G401 (cell line): ENCODE data around the gene CALCR. TPM values are rescaled to one million over a fixed set of nuclear protein-coding genes. Genes with fewer than 3 reads are reported as not detected.
"Not testable (repeated sequence)": the region's sequence is repeated elsewhere in the genome, so short reads cannot be mapped to it uniquely, and the experiment has no call there.

Experiments
- DNase-seq: peaks from one replicate; pipeline ENCODE4 v3.0.0-alpha.2; 2015; ENCODE audit warnings: low spot score
- in situ Hi-C: cut with HindIII; loops from 2 replicates; pipeline ENCODE4 v1.10.0; 2016; ENCODE audit warnings: low sequenced_read_pairs, mixed read lengths
- total RNA-seq: library from RNA; depleted of rRNA; stranded (reverse); fragments of >200 nt; shearing (Covaris generic); gene quantifications from 2 replicates; pipeline ENCODE4 v1.2.3, GENCODE V29; 2014; rRNA removed

Gene CALCR
- not detected in 2 replicates for total RNA-seq

DNA sequence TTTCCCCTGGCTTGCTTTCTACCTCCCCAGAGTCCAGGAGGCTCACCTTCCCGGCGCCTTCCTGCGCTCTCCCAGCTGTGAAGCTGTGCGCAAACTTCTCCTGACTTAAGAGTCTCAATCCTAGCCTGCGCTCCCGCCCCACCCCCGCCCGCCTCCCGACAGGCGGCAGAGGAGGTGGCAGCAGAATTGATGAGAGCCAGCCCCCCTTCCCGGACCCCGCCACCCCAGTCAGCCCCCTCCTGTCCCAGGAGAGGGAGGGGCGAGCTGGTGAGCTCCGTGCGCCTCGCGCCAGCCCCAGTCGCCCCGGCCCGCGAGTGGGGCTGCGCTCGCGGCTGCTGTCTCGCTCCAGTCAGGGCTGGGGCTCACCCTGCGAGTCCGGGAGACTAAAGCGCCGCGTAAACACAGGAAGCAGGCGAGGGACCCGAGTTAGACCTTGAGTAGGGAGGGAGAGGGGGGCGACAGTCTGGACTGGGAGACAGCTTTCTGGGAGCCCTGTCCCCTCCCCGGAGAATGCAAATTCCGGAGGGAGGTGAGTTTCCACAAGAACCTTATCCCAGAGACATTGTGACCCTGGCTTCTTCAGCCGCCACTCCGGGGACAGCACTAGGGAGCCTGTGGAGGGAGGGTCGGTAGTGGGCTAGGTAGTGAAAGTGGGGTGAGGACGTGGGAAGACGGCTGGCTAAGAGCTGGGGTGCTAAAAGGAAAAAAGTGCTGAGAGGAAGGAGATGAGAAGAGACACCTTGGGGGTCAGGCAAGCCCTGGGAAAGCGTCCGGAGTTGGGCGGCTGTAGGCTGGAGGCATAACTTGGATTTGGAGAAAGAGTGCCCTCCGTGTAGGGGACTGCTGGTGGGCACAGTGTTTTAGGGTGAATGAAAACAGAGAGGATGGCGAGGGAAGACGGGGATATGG lies at the start of gene CALCR:
Gene CALCR (minus strand): TSS at position 79 of the 909 bp plus-strand sequence. CDS start 87,743 bp downstream, outside the sequence.
- in situ Hi-C loops: no loop called here
- DNase-seq: no peak

DNA sequence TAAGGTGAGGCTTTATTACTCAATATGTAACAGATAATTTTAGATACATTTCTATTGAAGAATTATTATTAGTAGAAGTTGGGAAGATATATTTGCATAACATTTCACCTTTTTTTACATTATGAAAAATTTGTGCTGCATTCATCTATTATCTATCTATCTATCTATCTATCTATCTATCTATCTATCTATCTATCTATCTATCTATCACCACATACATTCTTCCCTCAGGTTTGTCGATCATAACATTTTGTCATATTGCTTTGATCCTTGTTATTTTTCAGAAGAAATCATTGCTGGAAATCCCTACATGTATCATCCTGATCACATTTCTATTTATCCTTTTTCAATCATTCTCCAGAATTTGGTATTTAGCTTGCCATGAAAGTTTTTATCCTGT lies 49.3 kb upstream of the CALCR start:
- in situ Hi-C loops: no loop called here
- no peak for DNase-seq

- in situ Hi-C loops: no loop called here
- DNase-seq: peak; percentile 8
Measured at GRCh38 chr7:93622036-93623033, 47.8 kb upstream of the CALCR start.

- in situ Hi-C loops: no loop called here
- DNase-seq: no peak
Measured at GRCh38 chr7:93620864-93621263, 46.3 kb upstream of the CALCR start.

DNA sequence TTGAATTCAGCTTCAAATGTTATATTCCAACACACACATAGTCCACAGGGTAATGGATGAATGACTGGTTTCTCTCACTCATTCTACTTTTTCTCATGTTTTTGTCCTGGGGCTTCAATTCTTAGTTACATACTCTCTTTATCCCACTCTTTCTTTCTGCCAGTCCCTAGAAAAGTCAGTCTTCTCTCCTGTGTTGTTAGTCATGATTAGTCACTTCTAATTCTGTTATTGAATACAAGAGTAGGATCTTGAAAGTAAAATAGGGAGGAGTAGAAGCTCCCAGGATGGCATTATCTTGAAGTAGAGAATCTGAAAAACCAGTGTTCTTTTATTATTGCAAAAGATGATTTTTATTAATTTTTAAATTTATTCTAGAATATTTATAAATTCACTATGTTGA lies 45.5 kb upstream of the CALCR start:
- in situ Hi-C loops: no loop called here
- no peak for DNase-seq

DNA sequence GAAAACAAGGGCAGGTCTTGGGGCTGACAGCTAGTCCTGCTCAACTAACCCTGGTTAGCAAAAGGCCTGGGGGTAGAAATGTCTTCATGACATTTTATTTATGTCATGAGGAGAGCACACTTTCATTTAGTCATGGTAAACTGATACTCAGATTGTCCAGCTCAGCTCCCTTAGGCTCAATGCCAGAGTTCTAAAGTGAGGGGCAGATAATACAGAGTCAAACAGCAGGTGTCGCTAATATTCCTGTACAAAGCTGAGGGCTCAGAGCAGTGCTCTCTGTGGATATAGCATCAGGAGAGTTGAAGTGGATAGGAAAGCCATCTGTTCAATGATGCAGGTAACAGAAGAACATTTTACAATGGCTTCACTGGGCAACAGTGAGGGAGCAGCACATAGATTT lies 26.8 kb upstream of the CALCR start:
- in situ Hi-C loops: no loop called here
- DNase-seq: peak; percentile 4

DNA sequence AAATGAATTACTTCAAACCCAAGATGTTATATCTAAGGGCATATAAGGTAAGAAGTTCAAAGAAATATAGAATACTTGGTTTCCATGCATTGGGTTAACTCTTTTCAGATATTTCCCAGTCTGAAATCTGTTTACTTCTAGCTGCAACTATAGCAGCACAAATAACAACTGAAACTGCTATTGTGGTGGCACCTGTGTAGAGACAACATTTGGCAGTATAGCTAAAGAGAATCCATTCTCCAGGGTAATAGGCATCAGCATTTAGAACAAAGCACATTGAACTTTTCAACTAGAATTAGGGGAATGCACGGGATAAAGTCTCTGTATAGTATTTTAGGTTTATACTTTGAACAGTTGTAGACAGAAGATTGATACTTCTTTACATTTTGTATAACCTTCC lies 19.7 kb upstream of the CALCR start:
- DNase-seq: no peak
- in situ Hi-C loops: no loop called here

DNA sequence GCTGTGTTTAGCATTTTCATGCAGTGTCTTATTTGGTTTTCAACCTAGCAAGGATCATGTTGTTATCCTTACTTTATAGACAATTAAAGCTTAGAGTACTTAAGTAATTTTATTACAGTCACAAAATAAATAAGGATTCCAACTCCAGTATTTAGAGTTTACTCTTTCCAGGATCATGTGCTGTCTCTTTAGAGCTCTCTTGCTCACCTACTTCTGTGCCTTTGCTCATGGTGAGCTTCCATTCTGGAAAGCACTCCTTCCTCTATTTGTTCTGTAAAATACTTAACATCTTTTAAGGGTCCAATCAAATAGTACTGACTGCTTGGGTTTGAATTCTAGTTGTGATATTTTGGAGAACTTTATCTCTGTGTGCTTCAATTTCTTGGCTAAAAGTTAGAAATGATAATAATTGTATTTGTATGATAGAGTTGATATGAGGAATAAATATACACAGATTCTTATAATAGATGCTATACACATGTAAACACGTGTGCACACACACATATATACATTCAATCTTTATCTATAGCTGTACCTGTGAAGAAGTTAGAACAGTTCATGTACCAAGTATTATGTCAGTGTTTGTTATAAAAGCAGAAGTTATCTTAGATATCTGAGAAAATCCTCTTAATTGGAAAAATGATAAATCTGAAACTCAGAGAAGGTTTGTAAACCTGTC lies 18.2 kb upstream of the CALCR start:
- in situ Hi-C loops: no loop called here
- DNase-seq: no peak

DNA sequence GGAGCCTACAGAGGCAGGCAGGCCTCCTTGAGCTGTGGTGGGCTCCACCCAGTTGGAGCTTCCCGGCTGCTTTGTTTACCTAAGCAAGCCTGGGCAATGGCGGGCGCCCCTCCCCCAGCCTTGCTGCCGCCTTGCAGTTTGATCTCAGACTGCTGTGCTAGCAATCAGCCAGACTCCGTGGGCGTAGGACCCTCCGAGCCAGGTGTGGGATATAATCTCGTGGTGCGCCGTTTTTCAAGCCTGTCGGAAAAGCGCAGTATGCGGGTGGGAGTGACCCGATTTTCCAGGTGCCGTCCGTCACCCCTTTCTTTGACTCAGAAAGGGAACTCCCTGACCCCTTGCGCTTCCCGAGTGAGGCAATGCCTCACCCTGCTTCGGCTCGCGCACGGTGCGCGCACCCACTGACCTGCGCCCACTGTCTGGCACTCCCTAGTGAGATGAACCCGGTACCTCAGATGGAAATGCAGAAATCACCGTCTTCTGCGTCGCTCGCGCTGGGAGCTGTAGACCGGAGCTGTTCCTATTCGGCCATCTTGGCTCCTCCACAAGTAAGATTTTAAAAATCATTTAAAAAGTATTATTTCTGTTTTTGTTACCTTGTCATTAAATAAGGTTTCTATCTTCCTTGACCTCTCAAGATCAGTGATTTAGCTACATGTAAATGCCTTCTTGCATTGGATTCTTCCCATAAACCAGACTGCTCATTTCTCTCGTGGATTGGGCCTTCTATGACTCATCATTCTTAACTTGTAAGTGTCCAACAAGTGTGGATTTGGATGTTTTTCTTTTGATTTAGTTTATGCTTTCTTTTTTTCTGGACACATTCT lies 16.9 kb upstream of the CALCR start:
- in situ Hi-C loops, DNase-seq: not testable (repeated sequence)

DNA sequence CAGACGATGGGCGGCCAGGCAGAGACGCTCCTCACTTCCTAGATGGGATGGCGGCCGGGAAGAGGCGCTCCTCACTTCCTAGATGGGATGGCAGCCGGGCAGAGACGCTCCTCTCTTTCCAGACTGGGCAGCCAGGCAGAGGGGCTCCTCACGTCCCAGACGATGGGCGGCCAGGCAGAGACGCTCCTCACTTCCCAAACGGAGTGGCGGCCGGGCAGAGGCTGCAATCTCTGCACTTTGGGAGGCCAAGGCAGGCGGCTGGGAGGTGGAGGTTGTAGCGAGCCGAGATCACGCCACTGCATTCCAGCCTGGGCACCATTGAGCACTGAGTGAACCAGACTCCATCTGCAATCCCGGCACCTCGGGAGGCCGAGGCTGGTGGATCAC lies 11.9 kb upstream of the CALCR start:
- in situ Hi-C loops, DNase-seq: not testable (repeated sequence)

- DNase-seq, in situ Hi-C loops: not testable (repeated sequence)
Measured at GRCh38 chr7:93585694-93586478, 11.4 kb upstream of the CALCR start.

DNA sequence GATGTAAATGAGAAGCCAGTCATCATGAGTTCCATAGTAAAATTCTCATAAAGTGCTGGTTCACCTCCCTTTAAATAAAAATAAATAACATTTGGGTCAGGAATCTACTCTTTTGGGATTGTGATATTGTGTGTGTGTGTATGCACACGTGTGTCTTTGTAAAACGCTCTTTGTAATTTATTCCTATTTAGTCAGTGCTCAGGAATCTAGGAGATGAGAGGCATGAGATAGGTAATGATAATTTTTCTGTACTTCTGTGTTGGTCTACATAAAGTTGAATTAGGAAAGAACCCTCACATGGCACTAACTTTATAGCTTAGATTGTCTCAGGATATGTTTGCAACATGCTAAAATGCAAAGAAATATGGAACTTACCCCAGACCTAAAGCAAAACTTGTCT lies 4.9 kb upstream of the CALCR start:
- DNase-seq: no peak
- in situ Hi-C loops: no loop called here

- no peak for DNase-seq
- in situ Hi-C loops: no loop called here
Measured at GRCh38 chr7:93578762-93579161, 4.2 kb upstream of the CALCR start.

DNA sequence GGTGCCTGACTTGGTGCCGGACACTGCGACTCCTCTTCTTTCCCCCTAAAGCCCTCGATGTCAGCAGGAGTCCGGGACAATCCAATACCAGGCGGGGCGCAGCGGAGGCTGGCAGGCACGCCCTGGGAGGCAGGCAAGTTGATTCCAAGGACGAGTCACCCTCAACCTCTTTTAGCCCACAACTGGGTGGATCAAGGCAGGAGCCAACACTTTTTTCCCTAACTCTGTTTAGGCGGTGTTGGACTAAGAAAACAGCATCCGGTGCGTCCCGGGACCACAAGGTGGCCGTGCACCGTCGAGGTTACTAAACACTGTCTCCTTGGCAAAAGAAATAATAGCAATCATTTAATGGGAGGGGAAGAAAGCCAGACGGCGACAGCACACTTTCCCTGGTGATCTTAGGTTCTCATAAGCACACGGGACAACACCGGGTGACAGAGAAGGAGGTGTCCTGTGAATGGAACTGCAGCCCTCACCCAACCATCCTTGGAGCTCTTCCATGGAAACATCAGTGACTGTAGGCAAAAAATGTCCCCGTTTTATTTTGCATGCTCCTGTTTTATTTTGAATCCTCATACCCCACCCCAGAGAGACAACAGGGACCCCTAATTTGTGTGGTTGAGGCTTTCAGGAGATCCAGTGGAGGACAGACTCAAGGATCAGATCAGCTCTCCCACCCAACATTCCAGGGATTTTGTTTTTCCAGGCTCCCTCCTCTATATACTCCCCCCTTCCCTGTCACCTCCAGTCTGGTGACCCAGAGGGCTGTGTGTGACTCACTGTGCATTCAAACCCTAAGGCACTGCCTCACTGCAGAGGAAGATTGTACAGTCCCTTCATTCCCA lies 1.3 kb upstream of the CALCR start:
- DNase-seq: no peak
- in situ Hi-C loops: no loop called here

GRCh38 chr7:93574269-93574645 lies 267 bp downstream of the CALCR start:
- in situ Hi-C loops: no loop called here

DNA sequence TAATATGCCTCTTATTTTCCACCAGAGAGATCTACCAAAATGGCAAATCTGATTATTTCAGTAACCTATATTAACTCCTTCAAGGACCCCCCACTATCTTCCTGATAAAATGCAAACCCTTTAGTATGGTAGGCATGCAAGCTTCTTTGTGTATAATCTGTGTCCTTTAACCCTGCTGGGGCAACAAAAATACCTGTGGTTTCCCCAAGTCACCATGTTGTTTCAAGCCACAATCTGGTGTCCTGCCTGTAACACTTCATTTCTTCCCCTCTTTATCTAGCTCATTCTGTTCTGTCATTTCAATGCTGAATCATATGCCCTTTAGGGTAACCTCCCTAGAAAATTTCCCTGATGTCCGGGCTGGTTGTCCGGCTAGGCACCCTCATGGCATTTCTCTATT lies 5.3 kb downstream of the CALCR start:
- in situ Hi-C loops: no loop called here
- DNase-seq: no peak

More at GRCh38 chr7:93574269-93574645, 267 bp downstream of the CALCR start:
- no peak for DNase-seq

DNA sequence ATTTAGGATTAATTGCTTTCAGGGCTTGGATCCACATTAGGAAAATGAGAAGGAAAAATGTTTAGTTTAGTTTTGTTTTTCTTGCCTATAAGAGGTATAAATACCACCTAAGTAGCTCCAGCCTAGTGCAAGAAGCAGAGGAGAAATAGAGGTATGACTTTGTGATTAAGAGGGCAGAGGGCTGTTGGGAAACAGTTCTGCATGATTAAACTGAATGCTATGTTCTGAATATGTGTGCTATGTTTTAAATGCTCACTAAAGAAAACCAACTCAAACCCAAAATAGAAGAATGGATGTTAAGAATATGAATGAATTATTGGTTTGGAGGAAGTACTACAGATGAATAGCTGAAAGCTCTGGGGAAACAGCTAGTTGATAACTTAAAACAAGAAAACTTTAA lies 7.6 kb downstream of the CALCR start:
- in situ Hi-C loops: no loop called here

More for the DNA sequence above, 7.6 kb downstream of the CALCR start:
- no peak for DNase-seq
